Esophagus muscularis mucosa (tissue), 4 donors: Measurements from ENCODE around the gene RBM28. TPM values are rescaled to one million over a fixed set of nuclear protein-coding genes. Genes with fewer than 3 reads are reported as not detected.

Experiments used
- DNase-seq: peaks from one replicate; pipeline ENCODE4 v3.0.0-alpha.2; 2017; ENCODE audit errors: extremely low spot score
- H3K27ac ChIP-seq, 4 donors: fragments of 200-600 bp; sonication (generic); replicated peaks in 1 of 4; 1 replicate in 3 of 4; 2 replicates in 1 of 4; pipeline ENCODE4 v1.5.1; 2016 to 2019; ENCODE audit warnings: mild to moderate bottlenecking in 1 of 4
- H3K27me3 ChIP-seq, 4 donors: fragments of 200-600 bp; sonication (generic); one replicate each; pipeline versions ENCODE4 v1.5.1 to v1.6.0; 2016 to 2019
- H3K36me3 ChIP-seq, 4 donors: fragments of 200-600 bp; sonication (generic); one replicate each; pipeline ENCODE4 v1.5.1; 2016 to 2019
- H3K4me1 ChIP-seq, 4 donors: fragments of 200-600 bp; sonication (generic); one replicate each; pipeline ENCODE4 v1.5.1; 2016 to 2019
- H3K4me3 ChIP-seq, 4 donors: fragments of 200-600 bp; sonication (generic); 1 replicate in 2 of 4; 2 replicates in 2 of 4; pipeline ENCODE4 v1.5.1; 2016 to 2019; ENCODE audit warnings: mild to moderate bottlenecking in 4 of 4, moderate library complexity in 1 of 4
- H3K9me3 ChIP-seq, 4 donors: fragments of 200-600 bp; sonication (generic); 1 replicate in 3 of 4; 2 replicates in 1 of 4; pipeline ENCODE4 v1.5.1; 2016 to 2019
- CTCF ChIP-seq, 3 experiments: fragments of 200-600 bp in 2 of 3; fragments of 450-650 bp in 1 of 3; sonication (generic) in 2 of 3; IDR thresholded peaks; one replicate each; pipeline ENCODE4 v1.5.1; 2017 to 2019; ENCODE audit warnings: antibody characterized with exemption in 3 of 3, mild to moderate bottlenecking in 2 of 3, moderate library complexity in 1 of 3
- EP300 ChIP-seq: sonication (generic); formaldehyde crosslinking; IDR thresholded peaks from one replicate; pipeline ENCODE4 v1.6.1; 2017; ENCODE audit warnings: antibody characterized with exemption
- POLR2A ChIP-seq: fragments of 450-650 bp; IDR thresholded peaks from one replicate; pipeline ENCODE4 v1.6.1; 2017; ENCODE audit warnings: antibody characterized with exemption, moderate library complexity, mild to moderate bottlenecking, low read depth
- POLR2AphosphoS5 ChIP-seq, 2 donors: sonication (generic); formaldehyde crosslinking; IDR thresholded peaks; one replicate each; pipeline ENCODE4 v1.6.1; 2017; ENCODE audit warnings: antibody characterized with exemption in 2 of 2
- WGBS: methylation state at CpG from one replicate; pipeline ENCODE4 v1.1.5; 2018; 5-methylcytosine and 5-hydroxymethylcytosine counted together
- intact Hi-C: fragments of 100-400 bp; cut with DNase I; formaldehyde crosslinking; loops from one replicate; pipeline ENCODE4 v1.15.1; 2023
- total RNA-seq, 4 donors: library from RNA; depleted of rRNA; stranded (reverse); fragments of >200 nt; gene quantifications; one replicate each; pipeline versions ENCODE4 v1.1.0 to v1.2.1, GENCODE V29; 2016

Gene RBM28
- total RNA-seq, 4 donors from 2014 or later = 13.3 to 16.6 (median 15.0) TPM

GRCh38 chr7:128266529-128266882 lies 77.2 kb downstream of the RBM28 start:
- H3K27me3 ChIP-seq = peaks cover 0 to 22% (median 7%) of the 10 kb centered on the region in 4 donors
- no peak for TF ChIP-seq EP300
- no peak for TF ChIP-seq CTCF (IDR thresholded peaks at IDR 0.05)
- TF ChIP-seq POLR2A = no peak
- TF ChIP-seq POLR2AphosphoS5 (IDR thresholded peaks at IDR 0.05) = no peak

DNA sequence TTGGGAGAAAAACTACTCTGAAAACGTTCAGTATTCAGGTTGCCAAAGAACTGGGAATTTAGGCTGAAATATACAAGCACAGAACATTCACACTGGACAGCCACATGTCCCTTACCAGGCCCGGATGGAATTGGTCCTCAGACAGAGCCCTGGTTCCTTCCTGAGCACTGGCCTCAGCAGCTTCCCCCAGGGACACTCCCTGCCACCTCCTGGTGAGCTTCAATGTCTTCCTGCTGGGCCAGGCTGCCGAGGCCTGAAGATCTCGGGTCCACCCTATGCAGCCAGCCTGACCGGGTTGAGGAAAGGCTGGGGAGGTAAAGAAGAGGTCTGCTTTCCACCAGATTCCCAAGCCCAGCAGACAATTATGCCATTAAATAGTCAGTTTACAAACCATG lies 77.8 kb downstream of the RBM28 start:
- Histone ChIP-seq H3K36me3 (no peaks in the 10 kb centered on the region), H3K4me3 (no peak overlapping the region), H3K9me3 (no peaks in the 10 kb centered on the region), H3K27me3 (peaks cover 0 to 16% (median 4%) of the 10 kb centered on the region in 4 donors), H3K4me1 (peaks cover 12 to 21% (median 20%) of the 10 kb centered on the region in 4 donors), H3K27ac (no peak overlapping the region)
- no peak for DNase-seq
- WGBS = 54% methylated on average over 5 of the region's 5 CpGs
- TF ChIP-seq POLR2A (no peak), EP300 (no peak), CTCF (IDR thresholded peaks at IDR 0.05) (no peak), POLR2AphosphoS5 (IDR thresholded peaks at IDR 0.05) (no peak)
- intact Hi-C loops = no loop called here

More at GRCh38 chr7:128266529-128266882, 77.2 kb downstream of the RBM28 start:
- intact Hi-C loops = no loop called here
- WGBS = 63% methylated on average over 1 of the region's 1 CpG
- Histone ChIP-seq H3K36me3 (no peaks in the 10 kb centered on the region), H3K4me1 (peaks cover 18 to 27% (median 26%) of the 10 kb centered on the region in 4 donors), H3K9me3 (no peaks in the 10 kb centered on the region), H3K27ac (peak overlapping the region in 1 of 4 donors; percentile 49), H3K4me3 (peak overlapping the region in 3 of 4 donors; percentile 14 to 30 (median 19))
- DNase-seq = no peak

- Histone ChIP-seq H3K27me3 (peaks cover 0 to 10% (median under 1%) of the 10 kb centered on the region in 4 donors), H3K4me1 (peaks cover 9 to 18% (median 16%) of the 10 kb centered on the region in 4 donors), H3K36me3 (no peaks in the 10 kb centered on the region), H3K4me3 (no peak overlapping the region), H3K9me3 (no peaks in the 10 kb centered on the region), H3K27ac (no peak overlapping the region)
- no peak for DNase-seq
- TF ChIP-seq POLR2AphosphoS5 (IDR thresholded peaks at IDR 0.05) = no peak
- TF ChIP-seq CTCF (IDR thresholded peaks at IDR 0.05) = no peak
- TF ChIP-seq EP300 = no peak
- TF ChIP-seq POLR2A = no peak
- intact Hi-C loops = no loop called here
- 82% methylated on average over 5 of the region's 6 CpGs for WGBS
Measured at GRCh38 chr7:128265156-128265905, 78.4 kb downstream of the RBM28 start.

- no peak overlapping the region for H3K4me3 ChIP-seq
- no peaks in the 10 kb centered on the region for H3K9me3 ChIP-seq
- TF ChIP-seq EP300 (no peak), POLR2A (no peak), CTCF (IDR thresholded peaks at IDR 0.05) (no peak), POLR2AphosphoS5 (IDR thresholded peaks at IDR 0.05) (no peak)
- DNase-seq = no peak
- no peaks in the 10 kb centered on the region for H3K36me3 ChIP-seq
- no peak overlapping the region for H3K27ac ChIP-seq
- WGBS = 77% methylated on average over 2 of the region's 2 CpGs
- intact Hi-C loops = no loop called here
- peaks cover 0 to 6% (median 0%) of the 10 kb centered on the region in 4 donors for H3K27me3 ChIP-seq
- peaks cover 9 to 19% (median 16%) of the 10 kb centered on the region in 4 donors for H3K4me1 ChIP-seq
Measured at GRCh38 chr7:128264477-128264876, 79.2 kb downstream of the RBM28 start.
